ENCODE measurements around the gene NCAM1. TPM values are rescaled to one million over a fixed set of nuclear protein-coding genes. Genes with fewer than 3 reads are reported as not detected.
A peak's percentile ranks its signal among the peaks of the same experiment; 100 is the strongest.

The NCAM1 gene
- total and polyA plus RNA-seq, 9 of the 15 experiments (the other 6 are each of a cell fraction or from before 2014, with no cell fraction given): 0.09 to 0.23 TPM; not detected in 7

DNA sequence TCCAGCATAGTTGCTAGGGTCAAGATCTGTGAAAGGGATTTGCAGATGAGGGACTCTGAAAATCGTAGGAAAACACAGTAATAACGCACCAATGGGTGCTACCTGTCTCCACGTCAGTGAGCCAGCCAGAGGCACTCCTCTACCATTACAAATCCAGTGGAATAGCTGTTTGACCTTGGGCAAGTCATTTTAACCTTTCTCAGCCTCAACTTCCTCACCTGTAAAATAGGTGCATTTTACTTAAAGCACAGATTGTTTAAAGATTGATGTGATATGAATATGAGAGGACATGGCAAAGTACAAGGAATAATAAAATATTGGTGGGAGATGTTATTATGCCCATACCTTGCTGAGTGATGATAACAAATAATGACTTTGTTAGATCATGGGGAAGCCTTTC lies 205.1 kb downstream of the NCAM1 start:
- H3K9me3 ChIP-seq (replicated peaks; ENCODE audit: control insufficient read depth, insufficient read depth, low read depth, low read length): no peaks in the 10 kb centered on the region
- no peak overlapping the region for H3K4me3 ChIP-seq
- peaks cover 11 to 14% of the 10 kb centered on the region in 2 experiments; a peak in 4 of 5 replicates for H3K27me3 ChIP-seq (ENCODE audit: control insufficient read depth in 2 of 2, insufficient read depth in 2 of 2, low read length in 2 of 2)
- H3K27ac ChIP-seq (ENCODE audit: extremely low read depth, low read depth, low read length): no peak overlapping the region
- ChIA-PET POLR2A (interaction anchor here (0.6 kb wide), 1 partner anchor 21 kb away, joined by 3 read pairs; no protein-coding TSS in a partner anchor), CTCF (ENCODE audit: low intra/inter-chr PET ratio) (no interaction called here)
- no peak overlapping the region for H3K9ac ChIP-seq (ENCODE audit: insufficient read depth in 1 of 2, low read depth in 2 of 2, low read length in 2 of 2)
- 0% methylated on average over 3 of the region's 3 CpGs for WGBS (ENCODE audit: insufficient coverage, low coverage, missing lambda C conversion rate)
- no peaks in the 10 kb centered on the region for H3K4me1 ChIP-seq (replicated peaks in 1 of 2; ENCODE audit: control insufficient read depth in 2 of 2, insufficient read depth in 2 of 2, low read length in 2 of 2)
- ATAC-seq (no peak), FAIRE-seq (no peak), DNase-seq (ENCODE audit: extremely low read depth in 1 of 4, low spot score in 3 of 4) (no peak)
- in situ Hi-C loops (cut with MboI): no loop called here
- TF ChIP-seq BRD4 (IDR thresholded peaks at IDR 0.05) (no peak), ESRRA (IDR thresholded peaks at IDR 0.05; ENCODE audit: borderline replicate concordance, low read depth) (peak; percentile 93), RBM25 (IDR thresholded peaks at IDR 0.05; ENCODE audit: low read depth, low read length, severe bottlenecking) (peak; percentile 48)
- H2AFZ ChIP-seq (ENCODE audit: low read depth, low read length): no peak overlapping the region
- intact Hi-C loops (cut with micrococcal nuclease): no loop called here
- H3K4me2 ChIP-seq (ENCODE audit: insufficient read depth, low read length): no peak overlapping the region
- BruUV-seq (replicated peaks): no TSS peak
- no peaks in the 10 kb centered on the region for H3K79me2 ChIP-seq (ENCODE audit: control insufficient read depth, insufficient read depth, low read length)
- no peaks in the 10 kb centered on the region for H3K36me3 ChIP-seq (ENCODE audit: control insufficient read depth, insufficient read depth, low read length)
- no peaks in the 10 kb centered on the region for H3K9me1 ChIP-seq (ENCODE audit: control insufficient read depth, insufficient read depth, low read length)
- no peaks in the 10 kb centered on the region for H4K20me1 ChIP-seq (replicated peaks; ENCODE audit: control insufficient read depth, insufficient read depth, low read length)

DNA sequence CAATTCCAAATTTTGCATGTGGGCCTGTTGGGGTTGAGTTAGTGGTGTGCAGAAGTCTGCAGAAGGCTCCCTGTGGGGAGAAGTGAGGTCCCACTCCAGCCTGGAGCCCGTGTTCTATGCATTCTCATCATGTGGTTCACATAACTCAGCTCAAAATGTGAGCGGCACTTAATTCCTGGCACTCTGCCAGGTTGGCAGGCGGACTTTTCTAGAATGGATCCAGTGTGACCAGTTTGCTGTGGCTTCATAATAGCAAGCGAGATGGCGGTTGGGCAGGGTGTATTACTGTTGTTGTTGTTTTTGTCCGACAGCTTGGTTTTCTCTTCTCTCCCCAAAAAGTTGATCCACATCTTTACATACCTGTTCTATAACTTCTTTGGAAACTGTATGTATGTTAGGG lies 206.4 kb downstream of the NCAM1 start:
- ChIA-PET CTCF (ENCODE audit: low intra/inter-chr PET ratio) (no interaction called here), POLR2A (interaction anchor here (1.8 kb wide), 1 partner anchor 20 kb away, joined by 7 read pairs; no protein-coding TSS in a partner anchor)
- H3K27ac ChIP-seq (ENCODE audit: extremely low read depth, low read depth, low read length): no peak overlapping the region
- intact Hi-C loops (cut with micrococcal nuclease): no loop called here
- FAIRE-seq (no peak), DNase-seq (ENCODE audit: extremely low read depth in 1 of 4, low spot score in 3 of 4) (peak in 2 of 4 experiments; percentile 9), ATAC-seq (no peak)
- no peaks in the 10 kb centered on the region for H3K9me3 ChIP-seq (replicated peaks; ENCODE audit: control insufficient read depth, insufficient read depth, low read depth, low read length)
- no TSS peak for BruUV-seq (replicated peaks)
- no peaks in the 10 kb centered on the region for H3K79me2 ChIP-seq (ENCODE audit: control insufficient read depth, insufficient read depth, low read length)
- WGBS (ENCODE audit: insufficient coverage, low coverage, missing lambda C conversion rate): 2% methylated on average over 6 of the region's 6 CpGs
- in situ Hi-C loops (cut with MboI): no loop called here
- no peak overlapping the region for H3K9ac ChIP-seq (ENCODE audit: insufficient read depth in 1 of 2, low read depth in 2 of 2, low read length in 2 of 2)
- no peaks in the 10 kb centered on the region for H4K20me1 ChIP-seq (replicated peaks; ENCODE audit: control insufficient read depth, insufficient read depth, low read length)
- no peak overlapping the region for H3K4me3 ChIP-seq
- H3K4me2 ChIP-seq (ENCODE audit: insufficient read depth, low read length): no peak overlapping the region
- H3K27me3 ChIP-seq (ENCODE audit: control insufficient read depth in 2 of 2, insufficient read depth in 2 of 2, low read length in 2 of 2): peaks cover 17 to 20% of the 10 kb centered on the region in 2 experiments
- no peaks in the 10 kb centered on the region for H3K36me3 ChIP-seq (ENCODE audit: control insufficient read depth, insufficient read depth, low read length)
- H3K4me1 ChIP-seq (replicated peaks in 1 of 2; ENCODE audit: control insufficient read depth in 2 of 2, insufficient read depth in 2 of 2, low read length in 2 of 2): no peaks in the 10 kb centered on the region
- H3K9me1 ChIP-seq (ENCODE audit: control insufficient read depth, insufficient read depth, low read length): no peaks in the 10 kb centered on the region
- H2AFZ ChIP-seq (ENCODE audit: low read depth, low read length): peak overlapping the region; percentile 17; the same call in 1 of the 2 replicates
- TF ChIP-seq TRIM24 (IDR thresholded peaks at IDR 0.05) (no peak), KLF6 (CRISPR knock-in tag; IDR thresholded peaks at IDR 0.05; ENCODE audit: borderline replicate concordance) (no peak), MCM5 (IDR thresholded peaks at IDR 0.05; ENCODE audit: low read depth) (no peak), HMBOX1 (IDR thresholded peaks at IDR 0.05) (no peak), ZNF639 (CRISPR knock-in tag; conservative IDR thresholded peaks at IDR 0.05 in 1 of 2, IDR thresholded peaks at IDR 0.05 in 1 of 2) (no peak), NFIC (IDR thresholded peaks at IDR 0.05) (peak; percentile 96)
- TF ChIP-seq, protein P1, sequence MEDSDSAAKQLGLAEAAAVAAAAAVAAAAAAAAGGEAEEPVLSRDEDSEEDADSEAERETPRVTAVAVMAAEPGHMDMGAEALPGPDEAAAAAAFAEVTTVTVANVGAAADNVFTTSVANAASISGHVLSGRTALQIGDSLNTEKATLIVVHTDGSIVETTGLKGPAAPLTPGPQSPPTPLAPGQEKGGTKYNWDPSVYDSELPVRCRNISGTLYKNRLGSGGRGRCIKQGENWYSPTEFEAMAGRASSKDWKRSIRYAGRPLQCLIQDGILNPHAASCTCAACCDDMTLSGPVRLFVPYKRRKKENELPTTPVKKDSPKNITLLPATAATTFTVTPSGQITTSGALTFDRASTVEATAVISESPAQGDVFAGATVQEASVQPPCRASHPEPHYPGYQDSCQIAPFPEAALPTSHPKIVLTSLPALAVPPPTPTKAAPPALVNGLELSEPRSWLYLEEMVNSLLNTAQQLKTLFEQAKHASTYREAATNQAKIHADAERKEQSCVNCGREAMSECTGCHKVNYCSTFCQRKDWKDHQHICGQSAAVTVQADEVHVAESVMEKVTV (CRISPR knock-in tag; IDR thresholded peaks at IDR 0.05): no peak

Measured in K562 (cell line).